T-helper 1 cell treated with Interleukin-12 subunit alpha and Interleukin-12 subunit beta and Interleukin-4 antibody, amounts not matched to agents 30 μg/mL and 1 μg/mL, for 36 hours (primary cell): ENCODE measurements around the gene UBE4B.
"Not testable (repeated sequence)": the region's sequence is repeated elsewhere in the genome, so short reads cannot be mapped to it uniquely, and the experiment has no call there.

Experiments used
- H3K27ac Mint-ChIP-seq: one replicate; pipeline ENCODE4 v1.8.0; 2021; ENCODE audit warnings: mild to moderate bottlenecking, mixed read lengths
- H3K27me3 Mint-ChIP-seq: one replicate; pipeline ENCODE4 v1.8.0; 2021; ENCODE audit warnings: low read depth, mixed read lengths
- H3K36me3 Mint-ChIP-seq: one replicate; pipeline ENCODE4 v1.8.0; 2021; ENCODE audit warnings: low read depth, mixed read lengths
- H3K4me1 Mint-ChIP-seq: one replicate; pipeline ENCODE4 v1.8.0; 2021; ENCODE audit warnings: low read depth, mixed read lengths
- H3K4me3 Mint-ChIP-seq: one replicate; pipeline ENCODE4 v1.8.0; 2021; ENCODE audit warnings: mild to moderate bottlenecking, moderate library complexity, mixed read lengths
- H3K9me3 Mint-ChIP-seq: one replicate; pipeline ENCODE4 v1.8.0; 2021; ENCODE audit warnings: mixed read lengths

Gene UBE4B

GRCh38 chr1:10032590-10033358, at the start of gene UBE4B:
UBE4B (plus strand) TSS chr1:10032958; CDS start chr1:10033671, 713 bp downstream.
- H3K27ac Mint-ChIP-seq, result peak within 1 kb of the TSS; percentile 91
- H3K4me1 Mint-ChIP-seq, result peaks cover 19% of the 10 kb centered on the region

DNA sequence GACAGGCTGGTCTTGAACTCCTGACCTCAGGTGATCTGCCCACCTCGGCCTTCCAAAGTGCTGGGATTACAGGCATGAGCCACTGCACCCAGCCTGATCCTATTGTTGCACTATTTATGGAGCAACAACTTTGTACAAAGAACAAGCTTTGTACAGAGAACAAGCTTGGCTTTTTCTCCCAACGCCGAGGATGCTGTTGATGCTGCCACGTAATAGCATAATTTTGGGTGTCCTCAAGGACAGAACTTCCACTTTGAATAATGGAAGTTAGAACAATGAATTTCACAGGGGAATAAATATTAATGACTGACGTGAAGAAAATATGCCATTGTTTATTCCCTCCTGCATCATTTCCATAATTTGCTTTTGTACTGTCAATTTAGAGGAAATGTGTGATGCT, 48.5 kb upstream of the UBE4B start:
- Mint-ChIP-seq H3K4me1 (no peaks in the 10 kb centered on the region), H3K27ac (no peak overlapping the region), H3K4me3 (no peak overlapping the region), H3K9me3 (no peaks in the 10 kb centered on the region), H3K36me3 (no peaks in the 10 kb centered on the region), H3K27me3 (no peaks in the 10 kb centered on the region)

More at GRCh38 chr1:10032590-10033358, at the start of gene UBE4B:
- no peaks in the 10 kb centered on the region for H3K27me3 Mint-ChIP-seq
- H3K36me3 Mint-ChIP-seq, result no peaks in the 10 kb centered on the region
- peak within 1 kb of the TSS; percentile 95 for H3K4me3 Mint-ChIP-seq
- H3K9me3 Mint-ChIP-seq, result no peaks in the 10 kb centered on the region

GRCh38 chr1:9985001-9985400, 47.8 kb upstream of the UBE4B start:
- Mint-ChIP-seq H3K27me3 (no peaks in the 10 kb centered on the region), H3K27ac (no peak overlapping the region), H3K36me3 (no peaks in the 10 kb centered on the region), H3K4me1 (no peaks in the 10 kb centered on the region), H3K9me3 (no peaks in the 10 kb centered on the region), H3K4me3 (no peak overlapping the region)

DNA sequence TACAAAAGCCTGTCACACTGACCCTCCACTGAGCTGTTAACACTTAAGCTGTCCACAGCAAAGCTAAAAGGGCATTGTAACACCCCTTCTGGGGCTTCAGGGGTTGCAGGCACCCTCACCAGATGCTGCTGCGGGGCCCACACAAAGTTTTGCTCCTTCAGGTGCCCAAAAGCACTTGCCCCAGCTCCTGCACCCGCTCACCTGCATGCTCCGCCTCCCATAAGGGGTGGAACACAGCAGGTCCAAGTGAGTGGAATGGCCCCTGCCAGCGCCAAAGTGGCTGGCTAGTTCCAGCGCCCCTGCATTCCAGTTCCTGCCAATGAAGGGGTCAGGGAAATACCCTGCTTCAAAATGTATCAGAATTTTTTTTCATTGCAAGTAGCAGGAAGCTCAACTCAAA, 43.0 kb upstream of the UBE4B start:
- Mint-ChIP-seq H3K9me3 (no peaks in the 10 kb centered on the region), H3K36me3 (no peaks in the 10 kb centered on the region), H3K27me3 (peaks cover 12% of the 10 kb centered on the region), H3K4me1 (no peaks in the 10 kb centered on the region), H3K4me3 (no peak overlapping the region), H3K27ac (no peak overlapping the region)

DNA sequence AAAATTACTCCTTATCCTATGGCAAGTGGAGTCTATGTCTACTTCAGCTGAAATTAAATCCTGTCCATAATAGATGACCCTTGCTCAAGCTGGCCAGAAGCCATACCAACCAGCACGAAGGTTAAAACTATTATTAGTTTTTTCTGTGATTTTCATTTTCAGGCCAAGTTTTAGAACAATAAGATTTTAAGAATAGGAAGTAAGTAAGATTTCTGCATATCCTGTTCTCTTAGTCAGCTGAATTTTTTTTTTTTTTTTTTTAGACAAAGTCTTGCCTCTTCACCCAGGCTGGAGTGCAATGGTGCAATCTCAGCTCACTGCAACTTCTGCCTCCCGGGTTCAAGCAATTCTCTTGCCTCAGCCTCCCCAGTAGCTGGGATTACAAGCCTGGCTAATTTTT, 41.8 kb upstream of the UBE4B start:
- H3K27me3 Mint-ChIP-seq, result peaks cover 18% of the 10 kb centered on the region

GRCh38 chr1:9992910-9993309, 39.8 kb upstream of the UBE4B start:
- H3K36me3 Mint-ChIP-seq, result peaks cover 4% of the 10 kb centered on the region
- H3K4me1 Mint-ChIP-seq, result peaks cover 4% of the 10 kb centered on the region

More for the DNA sequence above, 41.8 kb upstream of the UBE4B start:
- no peaks in the 10 kb centered on the region for H3K36me3 Mint-ChIP-seq
- H3K4me3 Mint-ChIP-seq, result no peak overlapping the region
- H3K9me3 Mint-ChIP-seq, result no peaks in the 10 kb centered on the region
- no peaks in the 10 kb centered on the region for H3K4me1 Mint-ChIP-seq
- no peak overlapping the region for H3K27ac Mint-ChIP-seq

DNA sequence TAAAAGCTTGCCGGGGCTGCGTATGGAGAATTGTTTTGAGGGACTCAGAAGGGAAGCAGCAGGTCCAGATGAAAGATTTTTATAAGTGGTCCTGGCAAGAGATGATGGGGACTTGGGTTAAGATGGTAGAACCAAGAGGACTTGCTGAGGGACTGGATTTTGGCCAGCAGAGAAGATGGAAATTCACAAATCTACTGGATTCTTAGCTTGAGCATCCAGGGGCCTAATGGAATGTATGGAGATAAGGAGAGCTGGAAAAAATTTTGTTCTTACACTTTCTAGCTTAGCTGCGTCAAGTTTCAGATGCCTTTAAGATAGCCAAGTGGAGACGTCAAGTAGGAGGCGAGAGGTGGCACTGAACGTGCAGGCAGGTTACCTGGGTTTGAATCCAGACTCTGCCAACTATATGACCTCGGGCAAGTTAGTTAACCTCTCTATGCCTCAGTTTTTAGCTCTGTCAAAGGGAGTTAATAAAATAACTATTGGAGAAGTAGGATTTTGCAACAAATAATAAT, 39.1 kb upstream of the UBE4B start:
- Mint-ChIP-seq H3K4me1 (peaks cover 4% of the 10 kb centered on the region), H3K27ac (no peak overlapping the region), H3K36me3 (peaks cover 4% of the 10 kb centered on the region), H3K9me3 (no peaks in the 10 kb centered on the region), H3K27me3 (peaks cover 34% of the 10 kb centered on the region), H3K4me3 (no peak overlapping the region)

More at GRCh38 chr1:9992910-9993309, 39.8 kb upstream of the UBE4B start:
- H3K4me3 Mint-ChIP-seq, result no peak overlapping the region
- no peak overlapping the region for H3K27ac Mint-ChIP-seq
- H3K27me3 Mint-ChIP-seq, result peaks cover 27% of the 10 kb centered on the region
- no peaks in the 10 kb centered on the region for H3K9me3 Mint-ChIP-seq

GRCh38 chr1:9996624-9997582, 35.9 kb upstream of the UBE4B start, which contains the start of gene RBP7:
RBP7 (plus strand) TSS chr1:9997228; CDS start chr1:9997259, 31 bp downstream.
- peaks cover 4% of the 10 kb centered on the region for H3K4me1 Mint-ChIP-seq
- H3K27ac Mint-ChIP-seq, result no peak within 1 kb of the TSS
- H3K27me3 Mint-ChIP-seq, result peaks cover 52% of the 10 kb centered on the region
- H3K9me3 Mint-ChIP-seq, result no peaks in the 10 kb centered on the region
- H3K4me3 Mint-ChIP-seq, result peak within 1 kb of the TSS; percentile 76
- peaks cover 4% of the 10 kb centered on the region for H3K36me3 Mint-ChIP-seq

DNA sequence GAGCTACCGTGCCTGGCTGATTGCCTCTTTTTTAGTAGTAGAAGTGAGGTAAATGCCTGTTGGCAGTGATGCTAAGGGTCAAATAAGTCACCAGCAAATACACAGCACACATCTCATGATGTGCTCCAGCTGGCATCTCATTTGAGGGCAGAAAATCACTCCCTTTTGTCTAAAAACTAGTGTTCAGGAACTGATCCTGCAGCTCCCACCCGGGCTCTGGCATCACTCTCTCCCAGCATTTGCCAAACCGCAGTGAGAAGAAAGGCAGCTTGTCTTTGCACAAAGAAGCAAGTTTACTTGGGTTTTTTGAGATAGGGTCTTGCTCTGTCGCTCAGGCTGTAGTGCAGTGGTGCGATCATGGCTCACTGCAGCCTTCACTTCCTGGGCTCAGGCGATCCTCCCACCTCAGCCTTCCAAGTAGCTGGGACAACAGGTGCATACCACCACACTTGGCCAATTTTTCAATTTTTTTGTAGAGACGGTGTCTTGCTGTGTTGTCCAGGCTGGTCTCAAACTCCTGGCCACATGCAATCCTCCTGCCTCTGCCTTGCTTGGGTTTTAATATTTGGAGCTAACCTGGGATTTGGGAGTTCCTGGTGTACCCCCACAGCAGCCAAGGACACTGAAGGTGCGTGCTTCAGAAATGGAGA, 31.6 kb upstream of the UBE4B start:
- H3K9me3 Mint-ChIP-seq, result no peaks in the 10 kb centered on the region
- peaks cover 41% of the 10 kb centered on the region for H3K27me3 Mint-ChIP-seq
- H3K4me3 Mint-ChIP-seq, result no peak overlapping the region
- H3K36me3 Mint-ChIP-seq, result peaks cover 4% of the 10 kb centered on the region
- H3K4me1 Mint-ChIP-seq, result peaks cover 4% of the 10 kb centered on the region
- H3K27ac Mint-ChIP-seq, result no peak overlapping the region

GRCh38 chr1:10005248-10005647, 27.5 kb upstream of the UBE4B start:
- not testable (repeated sequence) for H3K36me3 Mint-ChIP-seq, H3K4me3 Mint-ChIP-seq, H3K27ac Mint-ChIP-seq, H3K9me3 Mint-ChIP-seq, H3K4me1 Mint-ChIP-seq
- peaks cover 14% of the 10 kb centered on the region for H3K27me3 Mint-ChIP-seq

DNA sequence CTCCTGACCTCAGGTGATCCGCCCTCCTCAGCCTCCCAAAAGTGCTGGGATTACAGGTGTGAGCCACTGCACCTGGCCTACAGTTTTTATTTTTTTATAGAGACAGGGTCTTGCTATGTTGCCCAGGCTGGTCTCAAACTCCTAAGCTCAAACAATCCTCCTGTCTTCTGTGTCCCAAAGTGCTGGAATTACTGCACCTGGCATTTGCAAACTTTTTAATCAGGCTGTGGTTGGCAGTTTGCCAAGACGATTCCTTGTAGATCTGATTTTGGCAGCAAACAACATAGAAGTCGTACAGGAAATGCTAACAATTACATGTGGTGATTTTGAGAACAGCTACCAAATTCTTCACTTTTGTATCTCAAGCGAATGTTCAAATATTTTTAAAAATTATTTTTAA, 25.6 kb upstream of the UBE4B start:
- H3K27ac Mint-ChIP-seq, result no peak overlapping the region
- no peaks in the 10 kb centered on the region for H3K36me3 Mint-ChIP-seq
- H3K27me3 Mint-ChIP-seq, result peaks cover 5% of the 10 kb centered on the region
- no peaks in the 10 kb centered on the region for H3K4me1 Mint-ChIP-seq
- H3K4me3 Mint-ChIP-seq, result no peak overlapping the region
- H3K9me3 Mint-ChIP-seq, result no peaks in the 10 kb centered on the region

GRCh38 chr1:10014016-10014415, 18.7 kb upstream of the UBE4B start:
- H3K4me1 Mint-ChIP-seq, result no peaks in the 10 kb centered on the region
- no peaks in the 10 kb centered on the region for H3K9me3 Mint-ChIP-seq
- H3K27ac Mint-ChIP-seq, result no peak overlapping the region
- H3K36me3 Mint-ChIP-seq, result no peaks in the 10 kb centered on the region
- no peaks in the 10 kb centered on the region for H3K27me3 Mint-ChIP-seq
- no peak overlapping the region for H3K4me3 Mint-ChIP-seq

GRCh38 chr1:10019561-10019960, 13.2 kb upstream of the UBE4B start:
- no peak overlapping the region for H3K27ac Mint-ChIP-seq
- no peaks in the 10 kb centered on the region for H3K9me3 Mint-ChIP-seq
- H3K4me1 Mint-ChIP-seq, result no peaks in the 10 kb centered on the region
- peaks cover 2% of the 10 kb centered on the region for H3K27me3 Mint-ChIP-seq
- H3K4me3 Mint-ChIP-seq, result no peak overlapping the region
- H3K36me3 Mint-ChIP-seq, result no peaks in the 10 kb centered on the region

- Mint-ChIP-seq H3K36me3 (no peaks in the 10 kb centered on the region), H3K9me3 (no peaks in the 10 kb centered on the region), H3K4me1 (no peaks in the 10 kb centered on the region), H3K27me3 (peaks cover 2% of the 10 kb centered on the region), H3K4me3 (no peak overlapping the region), H3K27ac (no peak overlapping the region)
Measured at GRCh38 chr1:10020086-10020485, 12.7 kb upstream of the UBE4B start.
